ACC112 (cell line): Measurements from ENCODE around the gene PAX2.

Experiments
- H2AFZ ChIP-seq: fragments of 200-600 bp; sonication (generic); one replicate; pipeline ENCODE4 v1.6.0; 2017; ENCODE audit warnings: antibody characterized with exemption, low read length; ENCODE audit not compliant: unreplicated experiment
- H3K27ac ChIP-seq: fragments of 200-600 bp; sonication (generic); 2 replicates; pipeline ENCODE4 v1.5.1; 2014; ENCODE audit warnings: low read depth, mild to moderate bottlenecking, antibody characterized with exemption, low read length, moderate library complexity
- H3K27me3 ChIP-seq: fragments of 200-600 bp; sonication (generic); 2 replicates; pipeline ENCODE4 v1.6.1; 2014; ENCODE audit warnings: mild to moderate bottlenecking, antibody characterized with exemption, low read length, moderate library complexity, mixed read lengths; ENCODE audit not compliant: insufficient read depth
- H3K36me3 ChIP-seq: fragments of 200-600 bp; sonication (generic); 2 replicates; pipeline ENCODE4 v1.6.1; 2016; ENCODE audit warnings: mild to moderate bottlenecking, antibody characterized with exemption, low read length, moderate library complexity, mixed read lengths; ENCODE audit not compliant: insufficient read depth
- H3K4me1 ChIP-seq: fragments of 200-600 bp; sonication (generic); one replicate; pipeline ENCODE4 v1.6.1; 2016; ENCODE audit warnings: low read length, mixed read lengths; ENCODE audit not compliant: insufficient read depth, unreplicated experiment, control insufficient read depth
- H3K4me3 ChIP-seq: fragments of 200-600 bp; sonication (generic); 2 replicates; pipeline ENCODE4 v1.5.1; 2014; ENCODE audit warnings: mild to moderate bottlenecking, low read depth, low read length
- H3K79me2 ChIP-seq: fragments of 200-600 bp; sonication (generic); one replicate; pipeline ENCODE4 v1.6.0; 2016; ENCODE audit warnings: low read length; ENCODE audit not compliant: control insufficient read depth, unreplicated experiment, insufficient read depth

The PAX2 gene

GRCh38 chr10:100873146-100873826 lies 127.9 kb downstream of the PAX2 start:
- Histone ChIP-seq H3K36me3 (no peaks in the 10 kb centered on the region), H3K79me2 (no peaks in the 10 kb centered on the region), H3K4me1 (peaks cover 12% of the 10 kb centered on the region), H3K27me3 (no peaks in the 10 kb centered on the region), H3K4me3 (no peak overlapping the region), H2AFZ (no peak overlapping the region), H3K27ac (no peak overlapping the region)

- H3K27me3 ChIP-seq: no peaks in the 10 kb centered on the region
- H3K4me1 ChIP-seq: peaks cover 13% of the 10 kb centered on the region
- H2AFZ ChIP-seq: no peak overlapping the region
- H3K79me2 ChIP-seq: no peaks in the 10 kb centered on the region
- no peak overlapping the region for H3K4me3 ChIP-seq
- no peaks in the 10 kb centered on the region for H3K36me3 ChIP-seq
- no peak overlapping the region for H3K27ac ChIP-seq
Observed at GRCh38 chr10:100873827-100874326, 128.5 kb downstream of the PAX2 start.

GRCh38 chr10:100874702-100875483 lies 129.5 kb downstream of the PAX2 start:
- H3K27me3 ChIP-seq: no peaks in the 10 kb centered on the region
- H3K27ac ChIP-seq: no peak overlapping the region
- H3K4me1 ChIP-seq: peaks cover 13% of the 10 kb centered on the region
- H3K79me2 ChIP-seq: no peaks in the 10 kb centered on the region
- H3K4me3 ChIP-seq: no peak overlapping the region
- no peak overlapping the region for H2AFZ ChIP-seq
- H3K36me3 ChIP-seq: no peaks in the 10 kb centered on the region

GRCh38 chr10:100875484-100876166 lies 130.2 kb downstream of the PAX2 start:
- Histone ChIP-seq H3K27ac (no peak overlapping the region), H3K36me3 (no peaks in the 10 kb centered on the region)

GRCh38 chr10:100876585-100877460 lies 131.4 kb downstream of the PAX2 start:
- Histone ChIP-seq H2AFZ (no peak overlapping the region), H3K79me2 (no peaks in the 10 kb centered on the region), H3K27ac (no peak overlapping the region), H3K27me3 (no peaks in the 10 kb centered on the region), H3K4me3 (no peak overlapping the region), H3K4me1 (peaks cover 26% of the 10 kb centered on the region), H3K36me3 (no peaks in the 10 kb centered on the region)

More at GRCh38 chr10:100875484-100876166, 130.2 kb downstream of the PAX2 start:
- Histone ChIP-seq H3K27me3 (no peaks in the 10 kb centered on the region), H3K4me1 (peaks cover 14% of the 10 kb centered on the region), H2AFZ (no peak overlapping the region), H3K4me3 (no peak overlapping the region), H3K79me2 (no peaks in the 10 kb centered on the region)

- Histone ChIP-seq H3K4me1 (peaks cover 27% of the 10 kb centered on the region), H3K79me2 (no peaks in the 10 kb centered on the region), H3K4me3 (no peak overlapping the region), H3K27ac (no peak overlapping the region), H2AFZ (no peak overlapping the region), H3K36me3 (no peaks in the 10 kb centered on the region), H3K27me3 (no peaks in the 10 kb centered on the region)
Observed at GRCh38 chr10:100877461-100877850, 132.1 kb downstream of the PAX2 start.

GRCh38 chr10:100878291-100878910 lies 133.0 kb downstream of the PAX2 start:
- Histone ChIP-seq H3K4me3 (no peak overlapping the region), H3K79me2 (no peaks in the 10 kb centered on the region), H3K27me3 (no peaks in the 10 kb centered on the region), H3K27ac (no peak overlapping the region), H3K4me1 (peaks cover 31% of the 10 kb centered on the region), H3K36me3 (no peaks in the 10 kb centered on the region), H2AFZ (no peak overlapping the region)
